K562 (cell line): ENCODE data around the gene SCN8A. TPM values are rescaled to one million over a fixed set of nuclear protein-coding genes. Genes with fewer than 3 reads are reported as not detected.

Experiments
- FOXK2 ChIP-seq, 2 experiments: fragments of 450-650 bp; IDR thresholded peaks in 1 of 2; conservative IDR thresholded peaks in 1 of 2; 2 replicates each; pipeline ENCODE4 v1.6.1; 2016; ENCODE audit warnings: low read depth in 2 of 2, mild to moderate bottlenecking in 1 of 2
- polyA plus RNA-seq, 8 experiments: library from polyadenylated mRNA; depleted of rRNA in 4 of 8; stranded (reverse) in 5 of 8; unstranded in 3 of 8; fragments of >200 nt; fragmentation: Nextera tagmentation in 2 of 8; fragmentation: Illumina TruSeq in 1 of 8; extraction: Ambion mirVana in 2 of 8; extraction: Trizol in 1 of 8; gene quantifications; 2 replicates each; pipeline versions ENCODE4 v1.2.1 to v1.2.3, GENCODE V29; 2011 to 2014; ENCODE audit warnings: inconsistent platforms in 1 of 8, missing spikeins in 1 of 8
- total RNA-seq, 7 experiments: library from RNA; depleted of rRNA in 6 of 7; stranded (reverse); fragments of >200 nt in 6 of 7; fragmentation: Illumina TruSeq in 2 of 7; extraction: Trizol in 2 of 7; gene quantifications; 2 replicates each; pipeline versions ENCODE4 v1.2.1 to v1.2.3, GENCODE V29; 2011 to 2021; ENCODE audit warnings: low replicate concordance in 1 of 7
- TF ChIP-seq, protein P1 (sequence below): fragments of 200-600 bp; sonication (generic); IDR thresholded peaks from one replicate; pipeline ENCODE4 v1.6.1; 2012; ENCODE audit warnings: mild to moderate bottlenecking, low read depth, low read length, inconsistent platforms
- TF ChIP-seq, protein P2 (sequence below): fragments of 250-450 bp; sonication (Bioruptor Pico); IDR thresholded peaks from 2 replicates; pipeline ENCODE4 v1.4.0; 2020; ENCODE audit warnings: mild to moderate bottlenecking, moderate library complexity

SCN8A gene
- total and polyA plus RNA-seq, 9 of the 15 experiments (the other 6 are each of a cell fraction or from before 2014, with no cell fraction given), result 0.03 to 0.29 (median 0.15) TPM; not detected in 1

DNA sequence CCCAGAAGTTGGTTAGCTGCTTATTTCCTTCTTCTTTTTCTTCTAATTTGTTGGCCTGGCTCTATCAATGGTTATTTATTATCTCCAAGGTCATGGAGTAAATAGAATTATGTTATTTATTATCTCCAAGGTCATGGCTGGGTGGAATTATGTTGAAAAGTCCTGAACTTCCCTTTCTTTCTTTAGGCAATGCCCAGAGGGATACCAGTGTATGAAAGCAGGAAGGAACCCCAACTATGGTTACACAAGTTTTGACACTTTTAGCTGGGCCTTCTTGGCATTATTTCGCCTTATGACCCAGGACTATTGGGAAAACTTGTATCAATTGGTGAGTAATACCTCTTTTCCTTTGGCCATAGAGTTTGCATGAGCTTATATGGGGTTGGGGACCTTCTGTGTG lies 111.6 kb downstream of the SCN8A start (continued):
- TF ChIP-seq, protein P1, sequence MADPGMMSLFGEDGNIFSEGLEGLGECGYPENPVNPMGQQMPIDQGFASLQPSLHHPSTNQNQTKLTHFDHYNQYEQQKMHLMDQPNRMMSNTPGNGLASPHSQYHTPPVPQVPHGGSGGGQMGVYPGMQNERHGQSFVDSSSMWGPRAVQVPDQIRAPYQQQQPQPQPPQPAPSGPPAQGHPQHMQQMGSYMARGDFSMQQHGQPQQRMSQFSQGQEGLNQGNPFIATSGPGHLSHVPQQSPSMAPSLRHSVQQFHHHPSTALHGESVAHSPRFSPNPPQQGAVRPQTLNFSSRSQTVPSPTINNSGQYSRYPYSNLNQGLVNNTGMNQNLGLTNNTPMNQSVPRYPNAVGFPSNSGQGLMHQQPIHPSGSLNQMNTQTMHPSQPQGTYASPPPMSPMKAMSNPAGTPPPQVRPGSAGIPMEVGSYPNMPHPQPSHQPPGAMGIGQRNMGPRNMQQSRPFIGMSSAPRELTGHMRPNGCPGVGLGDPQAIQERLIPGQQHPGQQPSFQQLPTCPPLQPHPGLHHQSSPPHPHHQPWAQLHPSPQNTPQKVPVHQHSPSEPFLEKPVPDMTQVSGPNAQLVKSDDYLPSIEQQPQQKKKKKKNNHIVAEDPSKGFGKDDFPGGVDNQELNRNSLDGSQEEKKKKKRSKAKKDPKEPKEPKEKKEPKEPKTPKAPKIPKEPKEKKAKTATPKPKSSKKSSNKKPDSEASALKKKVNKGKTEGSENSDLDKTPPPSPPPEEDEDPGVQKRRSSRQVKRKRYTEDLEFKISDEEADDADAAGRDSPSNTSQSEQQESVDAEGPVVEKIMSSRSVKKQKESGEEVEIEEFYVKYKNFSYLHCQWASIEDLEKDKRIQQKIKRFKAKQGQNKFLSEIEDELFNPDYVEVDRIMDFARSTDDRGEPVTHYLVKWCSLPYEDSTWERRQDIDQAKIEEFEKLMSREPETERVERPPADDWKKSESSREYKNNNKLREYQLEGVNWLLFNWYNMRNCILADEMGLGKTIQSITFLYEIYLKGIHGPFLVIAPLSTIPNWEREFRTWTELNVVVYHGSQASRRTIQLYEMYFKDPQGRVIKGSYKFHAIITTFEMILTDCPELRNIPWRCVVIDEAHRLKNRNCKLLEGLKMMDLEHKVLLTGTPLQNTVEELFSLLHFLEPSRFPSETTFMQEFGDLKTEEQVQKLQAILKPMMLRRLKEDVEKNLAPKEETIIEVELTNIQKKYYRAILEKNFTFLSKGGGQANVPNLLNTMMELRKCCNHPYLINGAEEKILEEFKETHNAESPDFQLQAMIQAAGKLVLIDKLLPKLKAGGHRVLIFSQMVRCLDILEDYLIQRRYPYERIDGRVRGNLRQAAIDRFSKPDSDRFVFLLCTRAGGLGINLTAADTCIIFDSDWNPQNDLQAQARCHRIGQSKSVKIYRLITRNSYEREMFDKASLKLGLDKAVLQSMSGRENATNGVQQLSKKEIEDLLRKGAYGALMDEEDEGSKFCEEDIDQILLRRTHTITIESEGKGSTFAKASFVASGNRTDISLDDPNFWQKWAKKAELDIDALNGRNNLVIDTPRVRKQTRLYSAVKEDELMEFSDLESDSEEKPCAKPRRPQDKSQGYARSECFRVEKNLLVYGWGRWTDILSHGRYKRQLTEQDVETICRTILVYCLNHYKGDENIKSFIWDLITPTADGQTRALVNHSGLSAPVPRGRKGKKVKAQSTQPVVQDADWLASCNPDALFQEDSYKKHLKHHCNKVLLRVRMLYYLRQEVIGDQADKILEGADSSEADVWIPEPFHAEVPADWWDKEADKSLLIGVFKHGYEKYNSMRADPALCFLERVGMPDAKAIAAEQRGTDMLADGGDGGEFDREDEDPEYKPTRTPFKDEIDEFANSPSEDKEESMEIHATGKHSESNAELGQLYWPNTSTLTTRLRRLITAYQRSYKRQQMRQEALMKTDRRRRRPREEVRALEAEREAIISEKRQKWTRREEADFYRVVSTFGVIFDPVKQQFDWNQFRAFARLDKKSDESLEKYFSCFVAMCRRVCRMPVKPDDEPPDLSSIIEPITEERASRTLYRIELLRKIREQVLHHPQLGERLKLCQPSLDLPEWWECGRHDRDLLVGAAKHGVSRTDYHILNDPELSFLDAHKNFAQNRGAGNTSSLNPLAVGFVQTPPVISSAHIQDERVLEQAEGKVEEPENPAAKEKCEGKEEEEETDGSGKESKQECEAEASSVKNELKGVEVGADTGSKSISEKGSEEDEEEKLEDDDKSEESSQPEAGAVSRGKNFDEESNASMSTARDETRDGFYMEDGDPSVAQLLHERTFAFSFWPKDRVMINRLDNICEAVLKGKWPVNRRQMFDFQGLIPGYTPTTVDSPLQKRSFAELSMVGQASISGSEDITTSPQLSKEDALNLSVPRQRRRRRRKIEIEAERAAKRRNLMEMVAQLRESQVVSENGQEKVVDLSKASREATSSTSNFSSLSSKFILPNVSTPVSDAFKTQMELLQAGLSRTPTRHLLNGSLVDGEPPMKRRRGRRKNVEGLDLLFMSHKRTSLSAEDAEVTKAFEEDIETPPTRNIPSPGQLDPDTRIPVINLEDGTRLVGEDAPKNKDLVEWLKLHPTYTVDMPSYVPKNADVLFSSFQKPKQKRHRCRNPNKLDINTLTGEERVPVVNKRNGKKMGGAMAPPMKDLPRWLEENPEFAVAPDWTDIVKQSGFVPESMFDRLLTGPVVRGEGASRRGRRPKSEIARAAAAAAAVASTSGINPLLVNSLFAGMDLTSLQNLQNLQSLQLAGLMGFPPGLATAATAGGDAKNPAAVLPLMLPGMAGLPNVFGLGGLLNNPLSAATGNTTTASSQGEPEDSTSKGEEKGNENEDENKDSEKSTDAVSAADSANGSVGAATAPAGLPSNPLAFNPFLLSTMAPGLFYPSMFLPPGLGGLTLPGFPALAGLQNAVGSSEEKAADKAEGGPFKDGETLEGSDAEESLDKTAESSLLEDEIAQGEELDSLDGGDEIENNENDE, result no peak
- TF ChIP-seq, protein P2, sequence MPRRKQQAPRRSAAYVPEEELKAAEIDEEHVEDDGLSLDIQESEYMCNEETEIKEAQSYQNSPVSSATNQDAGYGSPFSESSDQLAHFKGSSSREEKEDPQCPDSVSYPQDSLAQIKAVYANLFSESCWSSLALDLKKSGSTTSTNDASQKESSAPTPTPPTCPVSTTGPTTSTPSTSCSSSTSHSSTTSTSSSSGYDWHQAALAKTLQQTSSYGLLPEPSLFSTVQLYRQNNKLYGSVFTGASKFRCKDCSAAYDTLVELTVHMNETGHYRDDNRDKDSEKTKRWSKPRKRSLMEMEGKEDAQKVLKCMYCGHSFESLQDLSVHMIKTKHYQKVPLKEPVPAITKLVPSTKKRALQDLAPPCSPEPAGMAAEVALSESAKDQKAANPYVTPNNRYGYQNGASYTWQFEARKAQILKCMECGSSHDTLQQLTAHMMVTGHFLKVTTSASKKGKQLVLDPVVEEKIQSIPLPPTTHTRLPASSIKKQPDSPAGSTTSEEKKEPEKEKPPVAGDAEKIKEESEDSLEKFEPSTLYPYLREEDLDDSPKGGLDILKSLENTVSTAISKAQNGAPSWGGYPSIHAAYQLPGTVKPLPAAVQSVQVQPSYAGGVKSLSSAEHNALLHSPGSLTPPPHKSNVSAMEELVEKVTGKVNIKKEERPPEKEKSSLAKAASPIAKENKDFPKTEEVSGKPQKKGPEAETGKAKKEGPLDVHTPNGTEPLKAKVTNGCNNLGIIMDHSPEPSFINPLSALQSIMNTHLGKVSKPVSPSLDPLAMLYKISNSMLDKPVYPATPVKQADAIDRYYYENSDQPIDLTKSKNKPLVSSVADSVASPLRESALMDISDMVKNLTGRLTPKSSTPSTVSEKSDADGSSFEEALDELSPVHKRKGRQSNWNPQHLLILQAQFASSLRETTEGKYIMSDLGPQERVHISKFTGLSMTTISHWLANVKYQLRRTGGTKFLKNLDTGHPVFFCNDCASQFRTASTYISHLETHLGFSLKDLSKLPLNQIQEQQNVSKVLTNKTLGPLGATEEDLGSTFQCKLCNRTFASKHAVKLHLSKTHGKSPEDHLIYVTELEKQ (CRISPR knock-in tag), result no peak
- no peak for TF ChIP-seq FOXK2 (conservative IDR thresholded peaks at IDR 0.05 in 1 of 2, IDR thresholded peaks at IDR 0.05 in 1 of 2; ENCODE audit: low read depth in 2 of 2)
